ENCODE results near the gene MAP2K4. TPM values are rescaled to one million over a fixed set of nuclear protein-coding genes. Genes with fewer than 3 reads are reported as not detected.

MAP2K4 gene
- total RNA-seq, 1 donor from 2014 or later: 35.4 TPM

- no peak for DNase-seq
- TF ChIP-seq CTCF (IDR thresholded peaks at IDR 0.05; ENCODE audit: partially characterized antibody, unreplicated experiment): no peak
- H3K4me1 Mint-ChIP-seq (ENCODE audit: low read depth, unreplicated experiment): no peaks in the 10 kb centered on the region
- no peak overlapping the region for H3K27ac Mint-ChIP-seq (ENCODE audit: unreplicated experiment)
- H3K36me3 Mint-ChIP-seq (ENCODE audit: unreplicated experiment): peaks cover 8% of the 10 kb centered on the region
- H3K4me3 Mint-ChIP-seq (ENCODE audit: unreplicated experiment): no peak overlapping the region
- H3K9me3 Mint-ChIP-seq (ENCODE audit: unreplicated experiment): no peaks in the 10 kb centered on the region
- no peaks in the 10 kb centered on the region for H3K27me3 Mint-ChIP-seq (ENCODE audit: unreplicated experiment)
These were observed 43.7 kb downstream of the MAP2K4 start for GRCh38 chr17:12064395-12064794.

- no peaks in the 10 kb centered on the region for H3K4me1 Mint-ChIP-seq (ENCODE audit: low read depth, unreplicated experiment)
- peaks cover 8% of the 10 kb centered on the region for H3K36me3 Mint-ChIP-seq (ENCODE audit: unreplicated experiment)
- H3K9me3 Mint-ChIP-seq (ENCODE audit: unreplicated experiment): no peaks in the 10 kb centered on the region
- H3K27me3 Mint-ChIP-seq (ENCODE audit: unreplicated experiment): no peaks in the 10 kb centered on the region
- H3K27ac Mint-ChIP-seq (ENCODE audit: unreplicated experiment): no peak overlapping the region
- no peak overlapping the region for H3K4me3 Mint-ChIP-seq (ENCODE audit: unreplicated experiment)
- no peak for TF ChIP-seq CTCF (IDR thresholded peaks at IDR 0.05; ENCODE audit: partially characterized antibody, unreplicated experiment)
- no peak for DNase-seq
These were observed 46.8 kb downstream of the MAP2K4 start for GRCh38 chr17:12067485-12067884.

GRCh38 chr17:12068946-12069345, 48.3 kb downstream of the MAP2K4 start:
- no peaks in the 10 kb centered on the region for H3K4me1 Mint-ChIP-seq (ENCODE audit: low read depth, unreplicated experiment)
- H3K36me3 Mint-ChIP-seq (ENCODE audit: unreplicated experiment): peaks cover 8% of the 10 kb centered on the region
- no peaks in the 10 kb centered on the region for H3K27me3 Mint-ChIP-seq (ENCODE audit: unreplicated experiment)
- H3K27ac Mint-ChIP-seq (ENCODE audit: unreplicated experiment): no peak overlapping the region
- no peak overlapping the region for H3K4me3 Mint-ChIP-seq (ENCODE audit: unreplicated experiment)
- H3K9me3 Mint-ChIP-seq (ENCODE audit: unreplicated experiment): no peaks in the 10 kb centered on the region
- no peak for TF ChIP-seq CTCF (IDR thresholded peaks at IDR 0.05; ENCODE audit: partially characterized antibody, unreplicated experiment)
- DNase-seq: no peak

GRCh38 chr17:12070561-12070960, 49.9 kb downstream of the MAP2K4 start:
- Mint-ChIP-seq H3K36me3 (ENCODE audit: unreplicated experiment) (no peaks in the 10 kb centered on the region), H3K4me1 (ENCODE audit: low read depth, unreplicated experiment) (no peaks in the 10 kb centered on the region), H3K9me3 (ENCODE audit: unreplicated experiment) (no peaks in the 10 kb centered on the region), H3K27ac (ENCODE audit: unreplicated experiment) (no peak overlapping the region), H3K4me3 (ENCODE audit: unreplicated experiment) (no peak overlapping the region), H3K27me3 (ENCODE audit: unreplicated experiment) (no peaks in the 10 kb centered on the region)
- DNase-seq: no peak
- no peak for TF ChIP-seq CTCF (IDR thresholded peaks at IDR 0.05; ENCODE audit: partially characterized antibody, unreplicated experiment)

GRCh38 chr17:12074346-12074745, 53.7 kb downstream of the MAP2K4 start:
- Mint-ChIP-seq H3K36me3 (ENCODE audit: unreplicated experiment) (no peaks in the 10 kb centered on the region), H3K4me3 (ENCODE audit: unreplicated experiment) (no peak overlapping the region), H3K9me3 (ENCODE audit: unreplicated experiment) (no peaks in the 10 kb centered on the region), H3K4me1 (ENCODE audit: low read depth, unreplicated experiment) (no peaks in the 10 kb centered on the region), H3K27ac (ENCODE audit: unreplicated experiment) (no peak overlapping the region), H3K27me3 (ENCODE audit: unreplicated experiment) (peaks cover 1% of the 10 kb centered on the region)
- TF ChIP-seq CTCF (IDR thresholded peaks at IDR 0.05; ENCODE audit: partially characterized antibody, unreplicated experiment): no peak
- DNase-seq: no peak
